CD4-positive, alpha-beta T cell (primary cell): ENCODE data around the gene PDCD4. TPM values are rescaled to one million over a fixed set of nuclear protein-coding genes. Genes with fewer than 3 reads are reported as not detected.

Experiments used
- ATAC-seq: fragments of 200-7000 bp; cut with Tn5 transposase; one replicate; pipeline ENCODE4 v1.10.0; 2022; ENCODE audit warnings: mild to moderate bottlenecking; ENCODE audit not compliant: poor library complexity
- CTCF ChIA-PET: fragments of 350-600 bp; sonication (Branson Sonifier 250); formaldehyde crosslinking; loops from one replicate; lab custom pipeline; 2021; ENCODE audit warnings: antibody characterized with exemption, inconsistent platforms; lab: Charles Lee
- POLR2A ChIA-PET: fragments of 350-600 bp; sonication (Branson Sonifier 250); formaldehyde crosslinking; loops from one replicate; lab custom pipeline; 2021; ENCODE audit warnings: antibody characterized with exemption, inconsistent platforms; lab: Charles Lee
- DNase-seq, 14 experiments: peaks; one replicate each; pipeline ENCODE4 v3.0.0-alpha.2; 2013 to 2020; ENCODE audit warnings: mixed read lengths in 2 of 14
- H3K27ac ChIP-seq, 2 donors: one replicate each; pipeline versions ENCODE4 v1.5.1 to v1.7.0; 2013; ENCODE audit warnings: low read length in 2 of 2, low read depth in 1 of 2, mild to moderate bottlenecking in 1 of 2
- H3K27me3 ChIP-seq, 2 experiments: 1 replicate in 1 of 2; 2 replicates in 1 of 2; pipeline versions ENCODE4 v1.6.1 to v1.7.0; 2013; ENCODE audit warnings: low read length in 2 of 2, control low read depth in 1 of 2, mild to moderate bottlenecking in 1 of 2, moderate library complexity in 1 of 2; ENCODE audit not compliant: insufficient read depth in 2 of 2, control insufficient read depth in 1 of 2
- H3K36me3 ChIP-seq: one replicate; pipeline ENCODE4 v1.6.1; 2013; ENCODE audit warnings: low read length, control low read depth; ENCODE audit not compliant: insufficient read depth
- H3K4me1 ChIP-seq: one replicate; pipeline ENCODE4 v1.6.1; 2013; ENCODE audit warnings: low read length, control low read depth; ENCODE audit not compliant: insufficient read depth
- H3K4me3 ChIP-seq: one replicate; pipeline ENCODE4 v1.5.1; 2013; ENCODE audit warnings: mild to moderate bottlenecking, low read length, moderate library complexity
- H3K9me3 ChIP-seq, 2 experiments: 1 replicate in 1 of 2; 2 replicates in 1 of 2; pipeline versions ENCODE4 v1.6.1 to v1.7.0; 2013; ENCODE audit warnings: low read length in 2 of 2, mild to moderate bottlenecking in 2 of 2, control low read depth in 1 of 2, moderate library complexity in 1 of 2; ENCODE audit not compliant: control insufficient read depth in 1 of 2, insufficient read depth in 1 of 2
- H3K27ac Mint-ChIP-seq: one replicate; pipeline ENCODE4 v1.8.0; 2020; ENCODE audit warnings: mixed read lengths
- H3K27me3 Mint-ChIP-seq: one replicate; pipeline ENCODE4 v1.8.0; 2021; ENCODE audit warnings: mixed read lengths
- H3K36me3 Mint-ChIP-seq: one replicate; pipeline ENCODE4 v1.8.0; 2021; ENCODE audit warnings: low read depth, mixed read lengths
- H3K4me1 Mint-ChIP-seq: one replicate; pipeline ENCODE4 v1.8.0; 2021; ENCODE audit warnings: low read depth, mixed read lengths
- H3K4me3 Mint-ChIP-seq: one replicate; pipeline ENCODE4 v1.8.0; 2020; ENCODE audit warnings: mild to moderate bottlenecking, mixed read lengths
- H3K9me3 Mint-ChIP-seq: one replicate; pipeline ENCODE4 v1.8.0; 2020; ENCODE audit warnings: mixed read lengths
- intact Hi-C, 2 experiments: fragments of 100-400 bp; cut with DNase I in 1 of 2; cut with micrococcal nuclease in 1 of 2; formaldehyde crosslinking; loops; one replicate each; pipeline versions ENCODE4 v1.15.1 to v1.9.0; 2023 to 2025; cut with DNase I, micrococcal nuclease
- total RNA-seq, 174 experiments: library from RNA in 2 of 174; stranded (reverse) in 2 of 174; gene quantifications; one replicate each; pipeline ENCODE4 v1.2.3 and lab custom pipeline; 2021 to 2026
- TF ChIP-seq, protein P1 (sequence below): fragments of 200-600 bp; IDR thresholded peaks from one replicate; pipeline ENCODE4 v1.8.0; 2022; ENCODE audit warnings: antibody characterized with exemption, mild to moderate bottlenecking

PDCD4 gene
- total RNA-seq, 2 experiments from 2014 or later: 352 to 358 TPM

DNA sequence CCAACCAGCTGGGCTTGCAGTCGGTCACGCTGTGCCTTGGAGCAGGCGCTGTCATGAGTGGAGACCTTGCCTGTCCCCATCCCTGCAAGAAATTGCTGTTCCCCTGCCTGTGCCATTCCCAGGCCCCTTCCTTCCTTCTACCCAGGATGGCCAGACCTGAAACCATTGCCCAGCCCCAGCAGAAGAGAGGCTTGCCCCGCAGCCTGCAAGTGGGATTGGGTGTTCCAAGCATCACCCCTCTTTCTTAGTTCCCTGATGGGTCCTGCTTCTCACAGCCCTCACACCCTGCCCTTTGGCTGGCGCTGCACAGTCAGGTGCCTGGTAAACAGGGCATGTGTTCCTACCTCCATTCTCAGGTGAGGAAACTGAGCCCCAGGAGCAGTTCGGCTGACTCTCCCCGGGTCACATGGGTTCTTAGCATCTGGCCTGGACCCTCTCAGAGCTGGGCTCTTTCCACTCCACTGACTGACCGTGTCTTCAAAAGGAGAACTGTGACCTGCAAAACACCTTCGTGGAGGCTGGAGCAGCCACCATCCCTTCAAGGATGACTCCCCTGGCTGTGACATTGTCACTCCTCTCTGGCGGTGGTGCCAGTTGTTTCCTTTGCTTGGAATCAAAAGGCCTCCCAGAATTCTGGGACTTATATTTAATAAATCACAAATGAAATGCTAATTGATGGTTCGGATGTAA, 41.9 kb upstream of the PDCD4 start:
- CTCF ChIA-PET: no interaction called here
- POLR2A ChIA-PET: interaction anchor here (1.0 to 1.6 kb wide), 3 partner anchors 11 to 30 kb away, joined by 3 to 4 read pairs (median 3); no protein-coding TSS in a partner anchor
- no peaks in the 10 kb centered on the region for H3K27me3 Mint-ChIP-seq
- no peaks in the 10 kb centered on the region for H3K36me3 Mint-ChIP-seq
- Histone ChIP-seq H3K27ac (no peak overlapping the region), H3K27me3 (no peaks in the 10 kb centered on the region), H3K4me3 (no peak overlapping the region), H3K9me3 (no peaks in the 10 kb centered on the region), H3K4me1 (peaks cover 22% of the 10 kb centered on the region), H3K36me3 (no peaks in the 10 kb centered on the region)
- DNase-seq (no peak), ATAC-seq (no peak)
- H3K27ac Mint-ChIP-seq: no peak overlapping the region
- H3K4me3 Mint-ChIP-seq: no peak overlapping the region
- TF ChIP-seq, protein P1, sequence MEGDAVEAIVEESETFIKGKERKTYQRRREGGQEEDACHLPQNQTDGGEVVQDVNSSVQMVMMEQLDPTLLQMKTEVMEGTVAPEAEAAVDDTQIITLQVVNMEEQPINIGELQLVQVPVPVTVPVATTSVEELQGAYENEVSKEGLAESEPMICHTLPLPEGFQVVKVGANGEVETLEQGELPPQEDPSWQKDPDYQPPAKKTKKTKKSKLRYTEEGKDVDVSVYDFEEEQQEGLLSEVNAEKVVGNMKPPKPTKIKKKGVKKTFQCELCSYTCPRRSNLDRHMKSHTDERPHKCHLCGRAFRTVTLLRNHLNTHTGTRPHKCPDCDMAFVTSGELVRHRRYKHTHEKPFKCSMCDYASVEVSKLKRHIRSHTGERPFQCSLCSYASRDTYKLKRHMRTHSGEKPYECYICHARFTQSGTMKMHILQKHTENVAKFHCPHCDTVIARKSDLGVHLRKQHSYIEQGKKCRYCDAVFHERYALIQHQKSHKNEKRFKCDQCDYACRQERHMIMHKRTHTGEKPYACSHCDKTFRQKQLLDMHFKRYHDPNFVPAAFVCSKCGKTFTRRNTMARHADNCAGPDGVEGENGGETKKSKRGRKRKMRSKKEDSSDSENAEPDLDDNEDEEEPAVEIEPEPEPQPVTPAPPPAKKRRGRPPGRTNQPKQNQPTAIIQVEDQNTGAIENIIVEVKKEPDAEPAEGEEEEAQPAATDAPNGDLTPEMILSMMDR: no peak
- H3K9me3 Mint-ChIP-seq: no peaks in the 10 kb centered on the region
- H3K4me1 Mint-ChIP-seq: peaks cover 27% of the 10 kb centered on the region
- intact Hi-C loops: no loop called here

DNA sequence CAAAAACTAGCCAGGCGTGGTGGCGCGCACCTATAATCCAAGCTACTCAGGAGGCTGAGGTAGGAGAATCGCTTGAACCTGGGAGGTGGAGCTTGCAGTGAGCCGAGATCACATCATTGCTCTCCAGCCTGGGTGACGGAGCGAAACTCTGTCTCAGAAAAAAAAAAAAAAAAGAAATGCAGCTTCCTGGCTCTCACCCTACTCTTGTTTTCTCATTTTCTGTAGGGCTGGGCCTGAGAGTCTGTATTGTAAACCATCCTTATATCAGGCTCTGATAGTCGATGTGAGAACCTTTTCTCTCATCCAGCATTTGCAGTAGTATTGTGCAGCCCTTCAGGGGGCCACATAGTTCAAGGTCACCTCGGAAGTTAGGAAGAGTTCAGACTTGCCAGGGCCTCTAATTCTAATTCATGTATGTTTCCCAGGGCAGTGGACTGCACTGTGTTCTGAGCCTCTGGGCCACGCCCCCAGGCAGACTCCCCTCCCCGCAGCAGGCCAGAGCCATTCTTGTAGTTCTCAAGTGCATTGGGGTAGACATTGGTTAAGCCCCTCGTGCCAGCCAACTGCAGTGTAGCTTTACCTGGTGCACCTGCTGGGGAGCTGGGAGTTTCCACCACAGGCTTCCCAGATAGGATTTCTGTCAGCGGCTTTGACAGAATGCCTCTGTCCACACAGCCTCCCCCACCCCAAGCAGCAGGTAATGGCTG, 38.3 kb upstream of the PDCD4 start:
- ChIA-PET POLR2A (interaction anchor here (0.6 to 1.8 kb wide), 4 partner anchors 12 to 40 kb away, joined by 3 to 7 read pairs (median 4); partner anchors contain the start of gene PDCD4), CTCF (no interaction called here)
- Mint-ChIP-seq H3K4me1 (peaks cover 55% of the 10 kb centered on the region), H3K9me3 (no peaks in the 10 kb centered on the region), H3K36me3 (no peaks in the 10 kb centered on the region), H3K4me3 (no peak overlapping the region), H3K27ac (peak overlapping the region; percentile 66), H3K27me3 (no peaks in the 10 kb centered on the region)
- Histone ChIP-seq H3K27me3 (no peaks in the 10 kb centered on the region), H3K27ac (no peak overlapping the region), H3K36me3 (no peaks in the 10 kb centered on the region), H3K4me3 (no peak overlapping the region), H3K9me3 (no peaks in the 10 kb centered on the region), H3K4me1 (peaks cover 43% of the 10 kb centered on the region)
- intact Hi-C loops: no loop called here
- peak; percentile 19 for ATAC-seq
- TF ChIP-seq, protein P1: no peak
- DNase-seq: peak in 2 of 14 experiments; percentile 19 to 25

DNA sequence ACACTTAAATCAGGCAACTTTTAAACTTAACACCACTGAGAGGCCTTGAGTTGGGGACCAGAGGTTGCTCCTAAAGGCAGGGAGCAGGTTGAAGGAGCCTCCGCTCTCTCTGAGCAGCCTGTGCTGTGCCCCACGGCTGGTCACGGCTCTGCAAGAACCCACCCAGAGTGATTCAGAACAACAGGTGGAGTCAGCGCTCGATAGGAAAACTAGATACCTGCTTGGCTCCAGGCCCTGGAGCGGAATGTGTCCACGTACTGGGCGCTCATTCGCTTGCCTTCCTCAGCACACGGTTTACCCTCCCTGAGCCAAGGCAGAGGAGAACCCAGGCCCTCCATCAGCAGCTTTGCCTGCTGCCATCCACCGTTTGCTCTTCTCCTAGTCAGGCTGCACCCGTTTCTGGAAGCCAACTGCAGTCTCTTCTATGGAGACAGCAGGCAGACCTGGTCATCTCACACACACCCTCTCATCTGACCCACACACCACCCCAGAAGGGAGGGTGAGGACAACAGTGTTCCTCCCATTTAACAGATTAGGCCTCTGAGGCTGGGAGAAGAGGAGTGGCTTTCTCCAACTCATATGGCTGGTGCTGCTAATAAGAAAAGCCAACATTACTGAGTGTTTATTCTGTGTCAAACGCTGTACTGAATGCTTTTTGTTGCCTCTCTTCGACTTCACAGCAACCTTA, 37.6 kb upstream of the PDCD4 start:
- Histone ChIP-seq H3K27ac (no peak overlapping the region), H3K9me3 (no peaks in the 10 kb centered on the region), H3K4me1 (peaks cover 43% of the 10 kb centered on the region), H3K27me3 (no peaks in the 10 kb centered on the region), H3K36me3 (no peaks in the 10 kb centered on the region), H3K4me3 (no peak overlapping the region)
- TF ChIP-seq, protein P1: no peak
- Mint-ChIP-seq H3K9me3 (no peaks in the 10 kb centered on the region), H3K27ac (peak overlapping the region; percentile 89), H3K36me3 (no peaks in the 10 kb centered on the region), H3K4me3 (no peak overlapping the region), H3K4me1 (peaks cover 55% of the 10 kb centered on the region), H3K27me3 (no peaks in the 10 kb centered on the region)
- CTCF ChIA-PET: interaction anchor here (1.3 kb wide), 1 partner anchor 39 kb away, joined by 7 read pairs; no protein-coding TSS in a partner anchor
- no peak for ATAC-seq
- DNase-seq: no peak
- POLR2A ChIA-PET: interaction anchor here (1.1 to 2.6 kb wide), 2 partner anchors 18 to 39 kb away, joined by 4 to 8 read pairs; no protein-coding TSS in a partner anchor
- intact Hi-C loops: no loop called here
